Skeletal muscle cell (primary cell): ENCODE results near the gene DNM3.

ENCODE experiments used
- DNase-seq: peaks from one replicate; pipeline ENCODE4 v3.0.0-alpha.2; 2010; ENCODE audit warnings: low read depth
- H3K4me3 ChIP-seq: 2 replicates; pipeline ENCODE4 v1.5.1; 2011; ENCODE audit warnings: low read depth, mild to moderate bottlenecking, control low read depth, low read length, moderate library complexity

The DNM3 gene

DNA sequence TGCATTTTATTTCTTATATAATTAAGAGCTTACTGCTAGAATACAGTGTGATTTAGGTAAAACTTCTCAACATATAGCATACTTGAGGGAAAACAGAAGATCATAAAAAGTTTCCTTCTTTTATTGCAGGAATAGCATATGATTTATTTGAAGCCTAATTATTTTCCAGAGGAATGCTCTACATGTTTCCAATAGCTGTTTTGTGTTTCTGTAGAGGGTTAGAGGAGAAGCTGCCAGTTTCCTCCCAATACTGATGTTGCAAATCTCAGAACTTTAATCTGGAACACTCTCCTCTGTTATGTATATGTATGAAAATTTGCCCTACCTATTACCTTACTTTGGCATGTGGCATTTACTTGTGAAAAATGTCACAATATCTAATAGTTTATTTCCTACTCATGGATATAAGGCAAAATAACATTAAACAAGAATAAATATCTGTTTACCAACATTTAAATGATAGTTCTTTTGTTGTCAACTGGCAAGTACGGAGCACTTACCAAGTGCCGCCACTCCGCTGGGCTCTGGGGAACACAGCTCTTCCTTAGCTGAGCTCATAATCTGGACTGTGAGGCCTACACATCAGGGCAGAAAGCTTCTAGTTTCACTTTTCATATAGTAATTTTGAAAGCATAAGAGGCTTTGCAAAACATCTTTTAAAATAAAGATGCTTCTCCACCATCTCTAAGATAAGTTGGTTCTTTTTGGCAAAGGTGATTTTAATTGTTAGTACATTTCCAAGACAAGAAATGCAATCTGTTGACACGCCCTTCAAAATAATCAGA is 339.4 kb downstream of the DNM3 start:
- DNase-seq, result no peak
- H3K4me3 ChIP-seq, result peak overlapping the region; percentile 20

DNA sequence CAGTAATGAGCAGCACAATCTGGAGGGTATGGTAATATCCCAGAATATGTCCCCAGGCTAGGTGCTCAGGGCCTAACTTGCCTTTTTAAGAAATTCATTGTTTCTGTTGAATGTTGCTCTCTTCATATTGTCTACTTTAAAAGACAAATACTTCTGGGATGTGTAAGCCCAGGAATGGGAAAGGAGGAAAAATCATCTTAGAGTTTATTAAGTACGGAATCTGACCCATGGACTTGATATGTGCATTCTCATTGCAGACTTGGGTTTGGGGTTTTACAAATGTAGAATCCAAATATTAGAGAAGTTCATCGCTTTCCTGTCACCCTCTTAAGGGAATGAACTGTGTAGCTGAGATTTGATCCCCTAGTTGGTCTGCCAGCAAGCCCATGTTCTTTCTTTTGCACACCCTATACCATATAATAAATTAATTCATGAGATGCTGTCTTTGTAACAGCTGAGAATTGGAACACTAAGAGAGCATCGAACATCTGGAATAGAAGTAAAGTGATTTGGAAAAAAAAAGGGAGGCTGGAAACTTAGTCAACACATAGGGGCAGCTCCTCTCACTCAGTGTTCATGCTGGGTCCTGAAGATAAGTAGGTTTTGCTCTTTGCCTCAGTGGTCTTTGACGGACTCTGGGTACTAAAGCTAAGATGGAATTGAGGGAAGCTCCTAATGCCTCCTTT is 343.4 kb downstream of the DNM3 start:
- no peak for DNase-seq
- H3K4me3 ChIP-seq, result no peak overlapping the region

GRCh38 chr1:172185211-172185610 is 343.9 kb downstream of the DNM3 start:
- no peak for DNase-seq
- H3K4me3 ChIP-seq, result no peak overlapping the region

DNA sequence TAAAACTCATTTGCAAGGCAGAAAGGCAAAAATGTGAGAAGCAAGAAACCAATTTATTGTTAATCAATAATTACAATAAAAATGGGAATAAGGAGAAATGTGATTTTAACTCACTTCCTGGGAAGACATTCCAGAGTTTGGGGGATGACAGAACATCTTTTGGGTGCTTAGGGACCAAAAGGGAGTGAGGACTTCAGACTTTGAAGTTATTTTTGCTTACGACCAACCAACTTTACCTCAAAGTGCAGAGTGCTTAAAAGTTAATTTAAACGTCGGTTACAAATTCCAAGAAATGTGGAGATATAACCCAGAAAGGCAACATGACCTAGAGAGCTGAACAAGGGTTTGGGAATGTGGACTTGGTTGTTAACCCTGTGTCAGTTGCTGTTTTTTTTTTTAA is 344.7 kb downstream of the DNM3 start:
- no peak overlapping the region for H3K4me3 ChIP-seq
- no peak for DNase-seq

GRCh38 chr1:172201572-172201971 is 360.3 kb downstream of the DNM3 start:
- DNase-seq, result no peak
- H3K4me3 ChIP-seq, result no peak overlapping the region

DNA sequence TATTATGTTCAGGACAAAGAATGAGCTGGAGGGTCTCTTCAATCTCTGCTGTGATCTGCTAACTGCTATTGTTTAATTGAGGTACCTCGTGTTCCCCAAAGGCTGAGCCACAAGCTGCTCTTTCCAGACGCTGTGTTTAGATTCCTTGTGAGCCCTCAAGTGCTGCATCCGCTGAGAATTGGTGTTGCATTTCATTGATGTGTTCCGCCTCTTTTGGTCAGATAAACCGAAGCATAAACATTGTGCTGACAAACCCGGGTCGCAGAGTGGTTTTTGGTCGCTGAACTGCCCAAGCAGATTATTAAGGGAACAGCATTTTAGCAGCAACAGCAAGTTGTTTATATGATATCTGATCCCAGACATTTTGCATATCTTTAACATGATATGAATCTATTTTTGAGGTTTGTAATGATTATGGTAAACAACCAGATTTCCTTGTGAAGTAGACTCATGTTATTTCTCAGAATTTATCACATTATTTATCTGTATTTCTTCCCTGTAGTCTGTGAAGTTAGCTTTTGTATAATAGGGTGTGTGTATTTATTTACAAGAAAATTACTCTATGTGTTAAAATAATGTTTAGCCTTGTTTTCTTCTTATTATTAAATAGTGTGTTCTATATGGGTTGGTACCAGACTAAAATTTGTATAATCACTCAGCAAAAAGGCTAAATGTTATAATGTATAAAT is 362.0 kb downstream of the DNM3 start:
- H3K4me3 ChIP-seq, result no peak overlapping the region
- no peak for DNase-seq

- no peak for DNase-seq
- H3K4me3 ChIP-seq, result no peak overlapping the region
These were observed 362.6 kb downstream of the DNM3 start for GRCh38 chr1:172203902-172204301.

DNA sequence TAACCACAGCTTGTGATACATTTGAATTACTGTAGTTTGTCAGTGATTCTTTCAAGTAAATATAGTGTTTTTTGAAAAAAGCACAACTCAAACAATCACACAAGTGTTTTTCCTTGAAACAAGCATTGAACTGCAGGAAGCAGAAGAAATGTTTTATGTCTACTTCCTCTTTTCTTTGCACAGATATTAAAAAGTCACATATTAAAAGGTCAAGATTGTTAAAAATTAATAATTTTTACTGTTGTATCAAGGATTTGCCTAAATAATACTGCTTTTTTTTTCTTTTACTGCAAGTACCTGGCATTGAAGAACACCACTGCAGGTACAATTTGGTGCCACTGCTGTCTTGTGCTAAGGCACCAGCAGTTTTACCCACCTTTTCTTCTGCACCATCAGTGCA is 365.0 kb downstream of the DNM3 start:
- H3K4me3 ChIP-seq, result no peak overlapping the region
- no peak for DNase-seq

GRCh38 chr1:172208635-172209034 is 367.3 kb downstream of the DNM3 start:
- no peak overlapping the region for H3K4me3 ChIP-seq

DNA sequence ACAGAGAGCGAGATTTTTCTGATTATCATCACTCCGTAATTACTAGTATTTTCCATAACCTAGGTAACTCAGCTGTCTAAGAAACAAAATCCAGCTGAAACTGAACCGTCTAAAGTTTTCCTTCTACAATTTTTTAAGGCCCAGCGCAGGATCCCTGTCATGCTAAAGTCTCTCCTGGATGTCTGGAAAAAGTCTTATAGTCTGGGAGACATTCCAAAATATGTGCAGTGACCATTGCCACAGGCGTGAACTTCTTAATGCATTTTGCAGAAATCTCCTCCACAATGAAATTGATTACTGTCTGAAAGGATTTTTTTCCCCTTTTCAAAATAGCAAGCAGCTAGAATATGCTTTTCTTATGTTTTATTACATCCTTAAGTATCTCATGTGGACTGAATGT is 369.9 kb downstream of the DNM3 start:
- DNase-seq, result no peak
- H3K4me3 ChIP-seq, result no peak overlapping the region

More at GRCh38 chr1:172208635-172209034, 367.3 kb downstream of the DNM3 start:
- no peak for DNase-seq

DNA sequence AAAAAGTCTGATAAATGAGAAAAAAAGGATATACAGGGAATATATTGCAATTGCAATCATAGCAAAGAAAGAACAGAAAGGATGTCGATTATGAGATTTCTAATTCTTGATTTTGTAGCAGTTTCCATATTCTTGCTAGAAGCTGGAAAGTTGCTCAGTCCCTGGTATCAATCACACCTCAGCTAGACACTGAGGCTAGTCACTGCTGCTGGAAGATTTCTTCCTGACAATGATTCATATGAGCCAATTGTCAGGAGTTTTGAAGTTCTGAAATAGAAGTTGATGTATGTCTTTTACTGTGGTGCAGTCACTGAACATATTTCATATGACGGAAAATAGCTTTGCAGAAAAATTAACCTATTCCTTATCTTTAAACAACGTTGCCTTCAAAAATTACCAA is 370.8 kb downstream of the DNM3 start:
- DNase-seq, result no peak
- no peak overlapping the region for H3K4me3 ChIP-seq

- no peak overlapping the region for H3K4me3 ChIP-seq
- no peak for DNase-seq
These were observed 373.7 kb downstream of the DNM3 start for GRCh38 chr1:172215006-172215405.

- no peak for DNase-seq
- H3K4me3 ChIP-seq, result no peak overlapping the region
These were observed 378.7 kb downstream of the DNM3 start for GRCh38 chr1:172219966-172220365.

DNA sequence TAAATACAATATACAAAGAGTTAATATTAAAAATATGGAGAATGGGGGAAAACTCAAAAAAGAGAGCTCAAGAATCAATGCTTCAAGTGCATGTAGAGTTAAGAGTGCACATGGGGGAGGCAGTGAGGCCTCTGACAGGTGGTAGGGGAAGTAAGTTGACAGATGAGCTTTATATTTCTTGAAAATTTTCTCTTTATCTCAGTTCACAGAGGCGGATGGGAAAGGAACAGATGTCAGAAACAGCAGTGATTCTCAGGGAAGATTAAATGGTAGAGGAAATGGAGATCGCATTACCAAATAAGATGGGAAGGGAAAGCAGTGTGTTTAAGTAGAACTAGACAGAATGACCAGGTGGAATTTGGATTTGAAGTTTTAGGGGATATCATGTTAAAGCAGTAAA is 379.1 kb downstream of the DNM3 start:
- DNase-seq, result no peak
- no peak overlapping the region for H3K4me3 ChIP-seq

GRCh38 chr1:172221436-172221835 is 380.1 kb downstream of the DNM3 start:
- DNase-seq, result no peak
- no peak overlapping the region for H3K4me3 ChIP-seq

DNA sequence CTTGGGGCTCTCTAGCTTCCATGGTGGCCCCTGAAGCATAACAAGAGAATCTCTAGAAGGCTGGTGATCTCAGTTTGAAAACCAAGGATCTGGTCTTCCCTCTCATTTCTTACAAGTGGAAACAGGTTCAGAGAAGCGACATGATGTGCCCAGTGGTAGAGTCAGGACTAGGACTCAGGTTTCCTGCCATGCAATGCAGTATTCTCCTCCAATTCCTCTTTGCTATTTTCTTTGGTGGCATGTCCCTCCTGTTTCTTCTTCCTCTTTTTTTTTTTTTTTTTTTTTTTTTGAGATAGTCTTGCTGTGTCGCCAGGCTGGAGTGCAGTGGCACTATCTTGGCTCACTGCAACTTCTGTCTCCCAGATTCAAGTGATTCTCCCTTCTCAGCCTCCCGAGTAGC is 383.6 kb downstream of the DNM3 start:
- no peak overlapping the region for H3K4me3 ChIP-seq
- DNase-seq, result no peak

GRCh38 chr1:172229942-172230341 is 388.6 kb downstream of the DNM3 start:
- DNase-seq, result no peak
- H3K4me3 ChIP-seq, result no peak overlapping the region

DNA sequence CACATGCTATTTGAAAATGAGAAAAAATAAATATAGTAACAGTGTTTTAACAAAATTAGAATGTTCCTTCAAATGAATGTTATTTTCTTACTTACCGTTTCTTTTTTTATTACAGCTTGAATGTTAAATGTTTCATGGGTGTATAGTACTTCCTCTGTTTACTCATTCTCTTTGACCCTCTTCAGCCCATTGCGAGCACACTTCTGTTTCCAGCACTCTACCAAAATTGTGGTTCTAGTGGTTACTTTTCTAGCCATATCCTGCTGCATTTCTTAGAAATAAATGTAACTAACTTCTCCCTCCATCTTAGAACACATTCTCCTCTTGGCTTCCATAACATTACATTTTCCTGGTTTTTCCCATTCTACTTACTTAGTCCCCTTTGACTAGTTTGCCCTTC is 389.2 kb downstream of the DNM3 start:
- DNase-seq, result no peak

DNA sequence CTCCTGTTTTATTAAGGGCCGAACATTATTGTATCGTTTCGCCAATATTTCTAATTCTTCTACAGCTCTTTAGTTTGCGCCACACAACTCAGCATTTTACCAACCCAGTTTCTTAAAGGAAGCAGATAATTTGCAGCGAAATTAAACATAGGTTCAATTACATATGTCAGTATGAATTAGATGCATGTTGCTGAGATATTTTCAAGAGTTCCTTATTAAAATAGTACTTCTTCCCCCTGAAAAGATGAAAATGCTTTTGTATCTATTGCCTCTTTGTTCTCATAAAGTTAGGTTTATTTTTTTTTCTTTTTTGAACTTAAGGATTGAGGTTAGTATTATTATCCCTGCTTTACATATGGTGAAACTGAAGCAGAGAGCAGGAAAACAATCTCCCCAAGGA is 395.7 kb downstream of the DNM3 start:
- DNase-seq, result no peak
- no peak overlapping the region for H3K4me3 ChIP-seq

More for the DNA sequence above, 389.2 kb downstream of the DNM3 start:
- H3K4me3 ChIP-seq, result no peak overlapping the region

- no peak for DNase-seq
- H3K4me3 ChIP-seq, result no peak overlapping the region
These were observed 396.9 kb downstream of the DNM3 start for GRCh38 chr1:172238158-172238557.

DNA sequence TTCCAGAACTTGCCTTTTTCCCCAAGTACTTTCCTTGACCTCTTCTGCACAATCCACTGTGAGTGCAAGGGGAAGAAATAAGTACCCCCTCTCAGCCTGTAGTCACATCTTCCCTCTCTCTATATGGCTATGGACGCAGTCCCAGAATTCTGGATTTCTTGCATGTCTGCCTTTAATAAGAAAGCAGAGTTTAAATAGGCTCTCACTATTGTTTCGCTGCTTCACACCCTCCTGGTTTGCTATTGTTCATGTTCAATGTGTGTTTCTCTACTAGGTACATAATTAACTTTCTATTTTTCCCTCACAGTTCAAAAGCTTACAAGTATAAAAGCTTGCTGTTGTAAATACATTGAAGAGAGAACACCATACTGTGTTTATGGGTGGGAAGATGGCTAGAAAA is 397.7 kb downstream of the DNM3 start:
- no peak overlapping the region for H3K4me3 ChIP-seq
- DNase-seq, result no peak
